HG02642 (cell line): ENCODE results near the gene ANTXRL.
"Not testable (repeated sequence)": the region's sequence is repeated elsewhere in the genome, so short reads cannot be mapped to it uniquely, and the experiment has no call there.

Experiments used
- ATAC-seq: cut with Tn5 transposase; IDR thresholded peaks from one replicate; pipeline ENCODE4 v1.9.1; 2021; ENCODE audit warnings: mild to moderate bottlenecking; ENCODE audit not compliant: unreplicated experiment, poor library complexity

ANTXRL gene

GRCh38 chr10:46305079-46305818 is 18.5 kb downstream of the ANTXRL start:
- no peak for ATAC-seq

- no peak for ATAC-seq
Observed at GRCh38 chr10:46305986-46306385, 19.2 kb downstream of the ANTXRL start.

GRCh38 chr10:46306516-46307184 is 19.9 kb downstream of the ANTXRL start:
- no peak for ATAC-seq

GRCh38 chr10:46307281-46308112 is 20.7 kb downstream of the ANTXRL start:
- ATAC-seq = no peak

GRCh38 chr10:46308113-46308415 is 21.3 kb downstream of the ANTXRL start:
- no peak for ATAC-seq

GRCh38 chr10:46308666-46309450 is 22.1 kb downstream of the ANTXRL start:
- no peak for ATAC-seq

GRCh38 chr10:46309511-46310142 is 22.8 kb downstream of the ANTXRL start:
- ATAC-seq = no peak

GRCh38 chr10:46310143-46310514 is 23.3 kb downstream of the ANTXRL start:
- no peak for ATAC-seq

- ATAC-seq = no peak
Observed at GRCh38 chr10:46310851-46311250, 24.1 kb downstream of the ANTXRL start.

- no peak for ATAC-seq
Observed at GRCh38 chr10:46311501-46311951, 24.7 kb downstream of the ANTXRL start.

GRCh38 chr10:46311961-46312431 is 25.2 kb downstream of the ANTXRL start:
- not testable (repeated sequence) for ATAC-seq

GRCh38 chr10:46312953-46313352 is 26.2 kb downstream of the ANTXRL start:
- no peak for ATAC-seq

GRCh38 chr10:46314071-46314470 is 27.3 kb downstream of the ANTXRL start:
- no peak for ATAC-seq

- ATAC-seq = not testable (repeated sequence)
Observed at GRCh38 chr10:46315071-46315860, 28.5 kb downstream of the ANTXRL start.

GRCh38 chr10:46317370-46317769 is 30.6 kb downstream of the ANTXRL start:
- no peak for ATAC-seq

GRCh38 chr10:46317889-46318288 is 31.1 kb downstream of the ANTXRL start:
- ATAC-seq = no peak

- no peak for ATAC-seq
Observed at GRCh38 chr10:46318799-46319198, 32.0 kb downstream of the ANTXRL start.

GRCh38 chr10:46319389-46319788 is 32.6 kb downstream of the ANTXRL start:
- ATAC-seq = no peak

GRCh38 chr10:46321770-46322169 is 35.0 kb downstream of the ANTXRL start:
- no peak for ATAC-seq
